ENCODE results near the gene CIPC.

Gene CIPC

GRCh38 chr14:77145975-77146740 is 48.1 kb downstream of the CIPC start:
- H2BK15ac ChIP-seq (ENCODE audit: low read length), result no peak overlapping the region
- no peak overlapping the region for H2BK5ac ChIP-seq (ENCODE audit: low read length)
- H2BK120ac ChIP-seq (ENCODE audit: low read depth, low read length), result no peak overlapping the region
- H3K27me3 ChIP-seq (ENCODE audit: control insufficient read depth in 3 of 3, insufficient read depth in 3 of 3, low read depth in 1 of 3, low read length in 3 of 3), result peaks cover 0 to 34% (median 32%) of the 10 kb centered on the region in 3 experiments
- H3K27ac ChIP-seq (replicated peaks; ENCODE audit: low read length), result no peak overlapping the region
- H4K91ac ChIP-seq (ENCODE audit: low read depth, low read length, poor library complexity), result no peak overlapping the region
- no peaks in the 10 kb centered on the region for H3K9me3 ChIP-seq (replicated peaks in 1 of 2; ENCODE audit: control insufficient read depth in 2 of 2, insufficient read depth in 1 of 2, low read depth in 1 of 2, low read length in 2 of 2)
- no peaks in the 10 kb centered on the region for H3K36me3 ChIP-seq (replicated peaks in 1 of 2; ENCODE audit: control insufficient read depth in 2 of 2, insufficient read depth in 2 of 2, low read length in 2 of 2)
- H3K4me2 ChIP-seq (ENCODE audit: insufficient read depth, low read length, poor library complexity, severe bottlenecking), result no peak overlapping the region
- H2BK12ac ChIP-seq (ENCODE audit: low read length), result no peak overlapping the region
- no peak overlapping the region for H4K8ac ChIP-seq (ENCODE audit: low read depth, low read length)
- no peak overlapping the region for H3K14ac ChIP-seq (ENCODE audit: low read length)
- DNase-seq (ENCODE audit: low spot score), result no peak
- no peak overlapping the region for H3K18ac ChIP-seq (ENCODE audit: low read length)
- WGBS, 2 donors (ENCODE audit: extremely low coverage in 2 of 2, insufficient read length in 2 of 2, insufficient replicate concordance in 1 of 2), result no CpG with 5 or more reads among the region's 10 CpGs
- no peak overlapping the region for H3K4ac ChIP-seq (ENCODE audit: low read length)
- H3K9ac ChIP-seq (ENCODE audit: low read depth, low read length, poor library complexity), result no peak overlapping the region
- no peak overlapping the region for H2AK5ac ChIP-seq (ENCODE audit: low read depth, low read length)
- peak overlapping the region; percentile 8 for H2AFZ ChIP-seq (ENCODE audit: low read length)
- no peak overlapping the region for H3K4me3 ChIP-seq (ENCODE audit: low read length in 2 of 2)
- peaks cover 3 to 11% of the 10 kb centered on the region in 2 donors for H3K4me1 ChIP-seq (ENCODE audit: control insufficient read depth in 2 of 2, insufficient read depth in 1 of 2, low read depth in 1 of 2, low read length in 2 of 2)
- H3K79me1 ChIP-seq (ENCODE audit: low read depth, low read length), result no peaks in the 10 kb centered on the region
- no peak overlapping the region for H3K23ac ChIP-seq (ENCODE audit: low read depth, low read length, poor library complexity)

GRCh38 chr14:77148510-77149231 is 50.6 kb downstream of the CIPC start:
- Histone ChIP-seq H2BK5ac (ENCODE audit: low read length) (no peak overlapping the region), H3K9me3 (replicated peaks in 1 of 2; ENCODE audit: control insufficient read depth in 2 of 2, insufficient read depth in 1 of 2, low read depth in 1 of 2, low read length in 2 of 2) (no peaks in the 10 kb centered on the region), H3K4me1 (ENCODE audit: control insufficient read depth in 2 of 2, insufficient read depth in 1 of 2, low read depth in 1 of 2, low read length in 2 of 2) (peaks cover 0 to 2% of the 10 kb centered on the region in 2 donors), H4K91ac (ENCODE audit: low read depth, low read length, poor library complexity) (no peak overlapping the region), H3K36me3 (replicated peaks in 1 of 2; ENCODE audit: control insufficient read depth in 2 of 2, insufficient read depth in 2 of 2, low read length in 2 of 2) (no peaks in the 10 kb centered on the region), H3K4me2 (ENCODE audit: insufficient read depth, low read length, poor library complexity, severe bottlenecking) (no peak overlapping the region), H2BK15ac (ENCODE audit: low read length) (no peak overlapping the region), H3K79me1 (ENCODE audit: low read depth, low read length) (no peaks in the 10 kb centered on the region), H2BK120ac (ENCODE audit: low read depth, low read length) (no peak overlapping the region), H2AFZ (ENCODE audit: low read length) (no peak overlapping the region), H2BK12ac (ENCODE audit: low read length) (no peak overlapping the region), H3K4ac (ENCODE audit: low read length) (no peak overlapping the region), H2AK5ac (ENCODE audit: low read depth, low read length) (no peak overlapping the region), H3K4me3 (ENCODE audit: low read length in 2 of 2) (no peak overlapping the region), H3K27ac (replicated peaks; ENCODE audit: low read length) (no peak overlapping the region), H4K8ac (ENCODE audit: low read depth, low read length) (no peak overlapping the region), H3K9ac (ENCODE audit: low read depth, low read length, poor library complexity) (no peak overlapping the region), H3K23ac (ENCODE audit: low read depth, low read length, poor library complexity) (no peak overlapping the region), H3K18ac (ENCODE audit: low read length) (no peak overlapping the region), H3K14ac (ENCODE audit: low read length) (no peak overlapping the region), H3K27me3 (ENCODE audit: control insufficient read depth in 3 of 3, insufficient read depth in 3 of 3, low read depth in 1 of 3, low read length in 3 of 3) (peaks cover 0 to 17% (median 12%) of the 10 kb centered on the region in 3 experiments)
- DNase-seq (ENCODE audit: low spot score), result no peak
- no CpG with 5 or more reads among the region's 8 CpGs for WGBS, 2 donors (ENCODE audit: extremely low coverage in 2 of 2, insufficient read length in 2 of 2, insufficient replicate concordance in 1 of 2)

- Histone ChIP-seq H2AFZ (ENCODE audit: low read length) (peak overlapping the region; percentile 28), H2BK12ac (ENCODE audit: low read length) (no peak overlapping the region), H3K9ac (ENCODE audit: low read depth, low read length, poor library complexity) (no peak overlapping the region), H3K4ac (ENCODE audit: low read length) (no peak overlapping the region), H3K4me1 (ENCODE audit: control insufficient read depth in 2 of 2, insufficient read depth in 1 of 2, low read depth in 1 of 2, low read length in 2 of 2) (peaks cover 2 to 8% of the 10 kb centered on the region in 2 donors), H4K91ac (ENCODE audit: low read depth, low read length, poor library complexity) (no peak overlapping the region), H2BK15ac (ENCODE audit: low read length) (no peak overlapping the region), H3K27me3 (ENCODE audit: control insufficient read depth in 3 of 3, insufficient read depth in 3 of 3, low read depth in 1 of 3, low read length in 3 of 3) (peaks cover 0 to 8% (median 1%) of the 10 kb centered on the region in 3 experiments), H3K36me3 (replicated peaks in 1 of 2; ENCODE audit: control insufficient read depth in 2 of 2, insufficient read depth in 2 of 2, low read length in 2 of 2) (no peaks in the 10 kb centered on the region), H3K14ac (ENCODE audit: low read length) (no peak overlapping the region), H3K4me2 (ENCODE audit: insufficient read depth, low read length, poor library complexity, severe bottlenecking) (no peak overlapping the region), H3K18ac (ENCODE audit: low read length) (no peak overlapping the region), H3K23ac (ENCODE audit: low read depth, low read length, poor library complexity) (no peak overlapping the region), H3K4me3 (ENCODE audit: low read length in 2 of 2) (no peak overlapping the region), H2BK5ac (ENCODE audit: low read length) (no peak overlapping the region), H2AK5ac (ENCODE audit: low read depth, low read length) (no peak overlapping the region), H3K79me1 (ENCODE audit: low read depth, low read length) (no peaks in the 10 kb centered on the region), H3K9me3 (replicated peaks in 1 of 2; ENCODE audit: control insufficient read depth in 2 of 2, insufficient read depth in 1 of 2, low read depth in 1 of 2, low read length in 2 of 2) (no peaks in the 10 kb centered on the region), H3K27ac (replicated peaks; ENCODE audit: low read length) (no peak overlapping the region), H2BK120ac (ENCODE audit: low read depth, low read length) (no peak overlapping the region), H4K8ac (ENCODE audit: low read depth, low read length) (no peak overlapping the region)
- peak; percentile 20 for DNase-seq (ENCODE audit: low spot score)
- no CpG with 5 or more reads among the region's 5 CpGs for WGBS, 2 donors (ENCODE audit: extremely low coverage in 2 of 2, insufficient read length in 2 of 2, insufficient replicate concordance in 1 of 2)
These were observed 53.2 kb downstream of the CIPC start for GRCh38 chr14:77151245-77151644.

- Histone ChIP-seq H3K4me1 (ENCODE audit: control insufficient read depth in 2 of 2, insufficient read depth in 1 of 2, low read depth in 1 of 2, low read length in 2 of 2) (peaks cover 2 to 7% of the 10 kb centered on the region in 2 donors), H2BK12ac (ENCODE audit: low read length) (no peak overlapping the region), H3K36me3 (replicated peaks in 1 of 2; ENCODE audit: control insufficient read depth in 2 of 2, insufficient read depth in 2 of 2, low read length in 2 of 2) (no peaks in the 10 kb centered on the region), H3K4me2 (ENCODE audit: insufficient read depth, low read length, poor library complexity, severe bottlenecking) (no peak overlapping the region), H2BK5ac (ENCODE audit: low read length) (no peak overlapping the region), H3K9ac (ENCODE audit: low read depth, low read length, poor library complexity) (no peak overlapping the region), H3K14ac (ENCODE audit: low read length) (no peak overlapping the region), H3K18ac (ENCODE audit: low read length) (no peak overlapping the region), H2BK15ac (ENCODE audit: low read length) (no peak overlapping the region), H2AK5ac (ENCODE audit: low read depth, low read length) (no peak overlapping the region), H4K8ac (ENCODE audit: low read depth, low read length) (no peak overlapping the region), H3K4ac (ENCODE audit: low read length) (no peak overlapping the region), H2AFZ (ENCODE audit: low read length) (no peak overlapping the region), H3K23ac (ENCODE audit: low read depth, low read length, poor library complexity) (no peak overlapping the region), H3K4me3 (ENCODE audit: low read length in 2 of 2) (no peak overlapping the region), H3K79me1 (ENCODE audit: low read depth, low read length) (no peaks in the 10 kb centered on the region), H3K9me3 (replicated peaks in 1 of 2; ENCODE audit: control insufficient read depth in 2 of 2, insufficient read depth in 1 of 2, low read depth in 1 of 2, low read length in 2 of 2) (no peaks in the 10 kb centered on the region), H2BK120ac (ENCODE audit: low read depth, low read length) (no peak overlapping the region), H3K27ac (replicated peaks; ENCODE audit: low read length) (no peak overlapping the region), H4K91ac (ENCODE audit: low read depth, low read length, poor library complexity) (no peak overlapping the region), H3K27me3 (ENCODE audit: control insufficient read depth in 3 of 3, insufficient read depth in 3 of 3, low read depth in 1 of 3, low read length in 3 of 3) (peaks cover 0 to 3% (median 0%) of the 10 kb centered on the region in 3 experiments)
- no peak for DNase-seq (ENCODE audit: low spot score)
- WGBS, 2 donors (ENCODE audit: extremely low coverage in 2 of 2, insufficient read length in 2 of 2, insufficient replicate concordance in 1 of 2), result no CpG with 5 or more reads among the region's 2 CpGs
These were observed 54.0 kb downstream of the CIPC start for GRCh38 chr14:77151918-77152588.
